ENCODE results near the gene NKX6-2. TPM values are rescaled to one million over a fixed set of nuclear protein-coding genes. Genes with fewer than 3 reads are reported as not detected.

Gene NKX6-2
- total RNA-seq, 1 donor from 2014 or later: not detected

- H3K9ac ChIP-seq (ENCODE audit: low read length): no peak overlapping the region
- Mint-ChIP-seq H3K4me1 (ENCODE audit: low read depth, unreplicated experiment) (no peaks in the 10 kb centered on the region), H3K36me3 (ENCODE audit: low read depth, unreplicated experiment) (no peaks in the 10 kb centered on the region), H3K4me3 (ENCODE audit: unreplicated experiment) (no peak overlapping the region), H3K9me3 (ENCODE audit: unreplicated experiment) (peaks cover 2% of the 10 kb centered on the region), H3K27me3 (ENCODE audit: low read depth, unreplicated experiment) (peaks cover 21% of the 10 kb centered on the region), H3K27ac (ENCODE audit: unreplicated experiment) (no peak overlapping the region)
- H3K4me1 ChIP-seq (ENCODE audit: insufficient read depth, low read length): peaks cover 5% of the 10 kb centered on the region
- no peaks in the 10 kb centered on the region for H3K9me3 ChIP-seq (ENCODE audit: insufficient read depth, low read depth, low read length)
- H4K20me1 ChIP-seq (ENCODE audit: insufficient read depth, low read length): peaks cover 8% of the 10 kb centered on the region
- no peak overlapping the region for H3K27ac ChIP-seq (ENCODE audit: low read depth, low read length)
- FAIRE-seq (no peak), DNase-seq (ENCODE audit: low read depth) (no peak)
- peaks cover 33% of the 10 kb centered on the region for H3K27me3 ChIP-seq (ENCODE audit: insufficient read depth, low read length)
- no peaks in the 10 kb centered on the region for H3K79me2 ChIP-seq (ENCODE audit: insufficient read depth, low read length)
- no peaks in the 10 kb centered on the region for H3K36me3 ChIP-seq (ENCODE audit: insufficient read depth, low read length)
- H3K4me3 ChIP-seq (ENCODE audit: insufficient read depth, low read depth, low read length): no peak overlapping the region
- H2AFZ ChIP-seq (ENCODE audit: low read depth, low read length): no peak overlapping the region
- no peak overlapping the region for H3K4me2 ChIP-seq (ENCODE audit: low read length)
- no peak for TF ChIP-seq CTCF (IDR thresholded peaks at IDR 0.05; ENCODE audit: insufficient read depth, low read depth, low read length)
- peak; percentile 54 for TF ChIP-seq EZH2 (IDR thresholded peaks at IDR 0.05; ENCODE audit: insufficient read depth, low read length)
Observed at GRCh38 chr10:132788831-132789219, 2.9 kb upstream of the NKX6-2 start.

GRCh38 chr10:132788180-132788830, 2.4 kb upstream of the NKX6-2 start:
- no peaks in the 10 kb centered on the region for H3K4me1 Mint-ChIP-seq (ENCODE audit: low read depth, unreplicated experiment)
- Histone ChIP-seq H3K4me1 (ENCODE audit: insufficient read depth, low read length) (peaks cover 5% of the 10 kb centered on the region), H3K9me3 (ENCODE audit: insufficient read depth, low read depth, low read length) (no peaks in the 10 kb centered on the region), H3K36me3 (ENCODE audit: insufficient read depth, low read length) (no peaks in the 10 kb centered on the region), H4K20me1 (ENCODE audit: insufficient read depth, low read length) (peaks cover 13% of the 10 kb centered on the region), H3K4me2 (ENCODE audit: low read length) (peak overlapping the region; percentile 26), H2AFZ (ENCODE audit: low read depth, low read length) (no peak overlapping the region), H3K27me3 (ENCODE audit: insufficient read depth, low read length) (peaks cover 38% of the 10 kb centered on the region), H3K27ac (ENCODE audit: low read depth, low read length) (no peak overlapping the region), H3K79me2 (ENCODE audit: insufficient read depth, low read length) (no peaks in the 10 kb centered on the region), H3K4me3 (ENCODE audit: insufficient read depth, low read depth, low read length) (no peak overlapping the region), H3K9ac (ENCODE audit: low read length) (no peak overlapping the region)
- peaks cover 26% of the 10 kb centered on the region for H3K27me3 Mint-ChIP-seq (ENCODE audit: low read depth, unreplicated experiment)
- no peak overlapping the region for H3K27ac Mint-ChIP-seq (ENCODE audit: unreplicated experiment)
- no peak overlapping the region for H3K4me3 Mint-ChIP-seq (ENCODE audit: unreplicated experiment)
- H3K36me3 Mint-ChIP-seq (ENCODE audit: low read depth, unreplicated experiment): peaks cover 4% of the 10 kb centered on the region
- TF ChIP-seq CTCF (IDR thresholded peaks at IDR 0.05; ENCODE audit: insufficient read depth, low read depth, low read length) (no peak), EZH2 (IDR thresholded peaks at IDR 0.05; ENCODE audit: insufficient read depth, low read length) (peak; percentile 96)
- DNase-seq (ENCODE audit: low read depth) (no peak), FAIRE-seq (no peak)
- H3K9me3 Mint-ChIP-seq (ENCODE audit: unreplicated experiment): peaks cover 6% of the 10 kb centered on the region

- Histone ChIP-seq H3K9ac (ENCODE audit: low read length) (no peak overlapping the region), H3K4me1 (ENCODE audit: insufficient read depth, low read length) (peaks cover 5% of the 10 kb centered on the region), H3K4me2 (ENCODE audit: low read length) (peak overlapping the region; percentile 30), H3K27ac (ENCODE audit: low read depth, low read length) (no peak overlapping the region), H3K9me3 (ENCODE audit: insufficient read depth, low read depth, low read length) (no peaks in the 10 kb centered on the region), H3K4me3 (ENCODE audit: insufficient read depth, low read depth, low read length) (no peak overlapping the region), H2AFZ (ENCODE audit: low read depth, low read length) (no peak overlapping the region), H3K27me3 (ENCODE audit: insufficient read depth, low read length) (peaks cover 40% of the 10 kb centered on the region), H3K36me3 (ENCODE audit: insufficient read depth, low read length) (peaks cover 1% of the 10 kb centered on the region), H3K79me2 (ENCODE audit: insufficient read depth, low read length) (no peaks in the 10 kb centered on the region), H4K20me1 (ENCODE audit: insufficient read depth, low read length) (peaks cover 16% of the 10 kb centered on the region)
- FAIRE-seq (no peak), DNase-seq (ENCODE audit: low read depth) (no peak)
- peaks cover 28% of the 10 kb centered on the region for H3K27me3 Mint-ChIP-seq (ENCODE audit: low read depth, unreplicated experiment)
- peaks cover 10% of the 10 kb centered on the region for H3K9me3 Mint-ChIP-seq (ENCODE audit: unreplicated experiment)
- H3K4me1 Mint-ChIP-seq (ENCODE audit: low read depth, unreplicated experiment): no peaks in the 10 kb centered on the region
- H3K36me3 Mint-ChIP-seq (ENCODE audit: low read depth, unreplicated experiment): peaks cover 9% of the 10 kb centered on the region
- TF ChIP-seq EZH2 (IDR thresholded peaks at IDR 0.05; ENCODE audit: insufficient read depth, low read length) (no peak), CTCF (IDR thresholded peaks at IDR 0.05; ENCODE audit: insufficient read depth, low read depth, low read length) (no peak)
- no peak overlapping the region for H3K27ac Mint-ChIP-seq (ENCODE audit: unreplicated experiment)
- H3K4me3 Mint-ChIP-seq (ENCODE audit: unreplicated experiment): no peak overlapping the region
Observed at GRCh38 chr10:132787495-132788179, 1.7 kb upstream of the NKX6-2 start.
